NAMALWA (cell line): Measurements from ENCODE around the gene HEXB.

Source experiments
- DNase-seq: peaks from one replicate; pipeline ENCODE4 v3.0.0-alpha.2; 2015; ENCODE audit warnings: low spot score

The HEXB gene

GRCh38 chr5:74684900-74685851, at the start of gene HEXB:
TSS of gene HEXB (plus strand) at chr5:74685233. CDS start at chr5:74685261, 28 bp downstream.
- peak; percentile 73 for DNase-seq

- no peak for DNase-seq
Measured at GRCh38 chr5:74636149-74636548, 48.9 kb upstream of the HEXB start.

GRCh38 chr5:74636552-74636951, 48.5 kb upstream of the HEXB start:
- no peak for DNase-seq

GRCh38 chr5:74638544-74638969, 46.5 kb upstream of the HEXB start:
- DNase-seq: no peak

GRCh38 chr5:74638970-74639806, 45.8 kb upstream of the HEXB start:
- peak; percentile 61 for DNase-seq

GRCh38 chr5:74639807-74640449, 45.1 kb upstream of the HEXB start:
- peak; percentile 41 for DNase-seq

- peak; percentile 86 for DNase-seq
Measured at GRCh38 chr5:74640450-74640953, 44.5 kb upstream of the HEXB start, which contains the start of gene ENC1. TSS of gene ENC1 (minus strand) at chr5:74640728. CDS start at chr5:74636485, 4,243 bp downstream.

GRCh38 chr5:74640954-74641734, 43.9 kb upstream of the HEXB start:
- DNase-seq: peak; percentile 35

GRCh38 chr5:74641735-74642542, 43.1 kb upstream of the HEXB start:
- DNase-seq: peak; percentile 27

GRCh38 chr5:74642543-74642863, 42.5 kb upstream of the HEXB start:
- DNase-seq: no peak

GRCh38 chr5:74643111-74643562, 41.9 kb upstream of the HEXB start:
- DNase-seq: no peak

GRCh38 chr5:74647096-74647495, 37.9 kb upstream of the HEXB start:
- no peak for DNase-seq

- peak; percentile 77 for DNase-seq
Measured at GRCh38 chr5:74648835-74649293, 36.2 kb upstream of the HEXB start.

- DNase-seq: no peak
Measured at GRCh38 chr5:74649421-74649973, 35.5 kb upstream of the HEXB start.

GRCh38 chr5:74651710-74652109, 33.3 kb upstream of the HEXB start:
- DNase-seq: no peak

GRCh38 chr5:74652576-74652975, 32.5 kb upstream of the HEXB start:
- no peak for DNase-seq

GRCh38 chr5:74653991-74654390, 31.0 kb upstream of the HEXB start:
- DNase-seq: no peak

- DNase-seq: no peak
Measured at GRCh38 chr5:74655206-74655605, 29.8 kb upstream of the HEXB start.

GRCh38 chr5:74655716-74656115, 29.3 kb upstream of the HEXB start:
- no peak for DNase-seq

- no peak for DNase-seq
Measured at GRCh38 chr5:74657165-74657564, 27.9 kb upstream of the HEXB start.
